B cell (primary cell): Measurements from ENCODE around the gene FSHR.

Source experiments
- CTCF ChIP-seq: fragments of 200-600 bp; IDR thresholded peaks from one replicate; pipeline ENCODE4 v1.8.0; 2022; ENCODE audit warnings: antibody characterized with exemption, mild to moderate bottlenecking
- EZH2 ChIP-seq: IDR thresholded peaks from 2 replicates; pipeline ENCODE4 v1.6.1; 2012; ENCODE audit warnings: borderline replicate concordance, low read depth, mild to moderate bottlenecking, moderate library complexity, low read length; ENCODE audit not compliant: insufficient read depth, poor library complexity, severe bottlenecking

GRCh38 chr2:49178656-49179055, 24.3 kb upstream of the FSHR start:
- no peak for TF ChIP-seq CTCF
- TF ChIP-seq EZH2: no peak
